Tongue (tissue), 2 donors: ENCODE data around the gene MAMDC2. TPM values are rescaled to one million over a fixed set of nuclear protein-coding genes. Genes with fewer than 3 reads are reported as not detected.
A peak's percentile ranks its signal among the peaks of the same experiment; 100 is the strongest.

ENCODE experiments used
- DNase-seq: peaks from one replicate; pipeline ENCODE4 v3.0.0-alpha.2; 2015
- total RNA-seq: library from RNA; depleted of rRNA; stranded (reverse); fragments of >200 nt; gene quantifications from one replicate; pipeline ENCODE4 v1.2.3, GENCODE V29; 2014

Gene MAMDC2, protein sequence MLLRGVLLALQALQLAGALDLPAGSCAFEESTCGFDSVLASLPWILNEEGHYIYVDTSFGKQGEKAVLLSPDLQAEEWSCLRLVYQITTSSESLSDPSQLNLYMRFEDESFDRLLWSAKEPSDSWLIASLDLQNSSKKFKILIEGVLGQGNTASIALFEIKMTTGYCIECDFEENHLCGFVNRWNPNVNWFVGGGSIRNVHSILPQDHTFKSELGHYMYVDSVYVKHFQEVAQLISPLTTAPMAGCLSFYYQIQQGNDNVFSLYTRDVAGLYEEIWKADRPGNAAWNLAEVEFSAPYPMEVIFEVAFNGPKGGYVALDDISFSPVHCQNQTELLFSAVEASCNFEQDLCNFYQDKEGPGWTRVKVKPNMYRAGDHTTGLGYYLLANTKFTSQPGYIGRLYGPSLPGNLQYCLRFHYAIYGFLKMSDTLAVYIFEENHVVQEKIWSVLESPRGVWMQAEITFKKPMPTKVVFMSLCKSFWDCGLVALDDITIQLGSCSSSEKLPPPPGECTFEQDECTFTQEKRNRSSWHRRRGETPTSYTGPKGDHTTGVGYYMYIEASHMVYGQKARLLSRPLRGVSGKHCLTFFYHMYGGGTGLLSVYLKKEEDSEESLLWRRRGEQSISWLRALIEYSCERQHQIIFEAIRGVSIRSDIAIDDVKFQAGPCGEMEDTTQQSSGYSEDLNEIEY
- 21.5 TPM for total RNA-seq

DNA sequence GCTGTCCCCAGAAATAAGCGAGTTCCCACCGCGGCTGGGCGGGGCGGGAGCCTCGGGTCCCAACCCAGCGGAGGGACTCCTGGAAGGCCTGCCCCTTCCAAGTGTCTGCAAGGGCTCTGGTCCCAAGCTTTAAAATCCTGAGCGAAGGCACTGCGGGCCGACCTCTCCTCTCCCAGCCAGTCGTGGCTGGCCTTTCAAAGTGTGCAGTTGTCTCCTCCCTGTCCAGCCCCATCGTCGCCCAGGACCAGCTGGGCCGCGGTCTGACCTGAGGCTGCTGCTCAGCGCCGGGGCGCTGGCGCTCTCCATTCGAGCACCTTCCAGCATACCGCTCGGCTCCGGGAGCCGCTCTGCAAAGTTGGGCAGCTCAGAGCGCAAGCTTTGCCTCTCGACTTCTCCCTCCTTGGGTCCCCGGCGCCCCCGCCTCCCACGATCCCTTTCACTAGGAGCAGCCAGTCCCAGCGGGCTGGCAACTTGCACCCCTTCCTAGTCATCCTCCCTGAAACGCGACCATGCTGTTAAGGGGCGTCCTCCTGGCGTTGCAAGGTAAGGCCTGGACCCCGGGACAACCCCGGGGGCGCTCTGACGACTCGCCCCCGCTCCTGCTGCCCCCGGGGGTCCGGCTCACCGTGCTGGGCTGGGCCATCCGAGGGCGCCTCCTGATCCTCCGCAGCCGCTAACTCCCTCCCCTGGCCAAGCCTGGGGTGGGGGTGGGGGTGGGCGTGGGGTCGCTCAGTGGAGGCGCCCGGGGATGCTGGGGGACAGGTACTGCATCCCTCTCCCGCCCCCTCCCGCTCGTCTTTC lies at the start of gene MAMDC2:
Gene MAMDC2, plus strand, starts transcription at position 160 of the 801 bp plus-strand sequence. Its CDS starts 350 bp downstream, at position 510.
- peak; percentile 72 for DNase-seq

DNA sequence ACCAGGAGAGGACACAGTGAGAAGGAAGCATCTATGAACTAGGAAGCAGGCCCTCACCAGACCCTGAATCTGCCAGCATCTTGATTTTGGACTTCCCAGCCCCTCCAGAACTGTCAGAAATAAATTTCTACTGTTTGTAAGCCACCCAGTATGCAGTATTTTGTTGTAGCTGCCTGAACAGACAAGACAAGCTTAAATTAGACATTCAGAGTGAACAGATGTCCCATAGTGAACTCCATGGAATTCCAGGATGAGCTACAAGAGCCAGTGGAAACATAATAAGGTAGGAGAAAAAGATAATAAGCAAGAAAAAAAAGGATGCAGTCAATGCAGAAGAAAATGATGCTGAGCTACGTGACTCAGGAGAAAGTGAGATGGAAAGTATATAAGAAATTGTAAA lies 47.8 kb upstream of the MAMDC2 start:
- no peak for DNase-seq

GRCh38 chr9:69996967-69997366 lies 46.7 kb upstream of the MAMDC2 start:
- DNase-seq: peak; percentile 35

- no peak for DNase-seq
These were observed 46.1 kb upstream of the MAMDC2 start for GRCh38 chr9:69997524-69997923.

DNA sequence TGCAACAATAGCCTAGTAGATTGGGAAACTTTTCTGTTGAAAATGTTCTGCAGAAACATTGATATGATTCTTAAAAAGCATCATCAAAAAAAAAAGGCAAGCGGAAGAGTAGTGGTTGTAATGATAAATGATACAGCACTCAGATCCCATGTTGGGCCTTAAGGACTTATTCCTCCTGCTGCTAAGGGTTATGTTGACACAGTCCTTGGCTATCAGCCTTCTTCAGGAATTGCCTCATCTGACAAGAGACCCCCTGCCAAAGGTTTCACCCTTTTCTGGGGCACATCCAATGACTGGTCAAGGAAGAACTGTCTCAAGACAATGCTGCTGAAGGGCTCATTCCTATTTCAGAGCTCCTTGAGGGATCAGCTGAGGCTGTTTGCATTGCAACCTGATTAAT lies 44.3 kb upstream of the MAMDC2 start:
- no peak for DNase-seq

DNA sequence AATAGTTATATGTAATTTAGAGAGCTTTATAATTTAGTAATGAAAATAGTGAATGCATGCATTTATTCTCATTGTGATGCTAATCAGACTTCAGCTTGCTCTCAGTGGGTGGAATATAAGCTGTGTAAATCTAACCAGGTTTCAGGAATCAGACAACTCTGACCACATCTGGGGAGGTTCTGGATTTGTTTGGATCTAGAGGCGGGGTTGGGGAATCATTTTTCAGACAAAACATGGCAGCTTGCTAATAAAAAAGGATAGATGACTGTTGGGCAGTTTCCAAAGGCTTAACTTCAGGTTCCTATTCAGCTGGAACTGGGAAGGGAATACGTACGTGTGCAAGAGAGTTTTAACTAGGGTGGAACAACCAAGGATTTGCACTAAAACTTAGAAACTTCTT lies 43.2 kb upstream of the MAMDC2 start:
- DNase-seq: no peak

- DNase-seq: no peak
These were observed 39.5 kb upstream of the MAMDC2 start for GRCh38 chr9:70003901-70004714.

DNA sequence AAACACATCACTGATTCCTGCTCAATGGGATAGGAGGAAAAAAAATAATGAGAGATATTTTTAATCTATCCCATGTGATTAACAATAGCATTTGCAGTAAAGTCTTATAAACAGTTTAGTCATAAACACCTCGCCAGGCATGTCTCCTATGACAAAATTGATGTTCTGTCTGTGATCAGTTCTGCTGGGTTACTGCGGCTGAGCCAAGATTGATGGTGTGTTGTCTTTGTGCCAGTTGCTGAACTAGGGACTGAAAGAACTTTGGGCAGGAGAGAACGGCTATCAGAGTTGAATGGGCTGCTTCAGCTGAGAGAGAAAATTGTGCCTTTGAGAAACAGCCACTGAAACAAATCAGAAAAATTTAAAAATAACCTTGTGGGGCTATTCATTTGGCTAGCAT lies 37.3 kb upstream of the MAMDC2 start:
- DNase-seq: no peak

DNA sequence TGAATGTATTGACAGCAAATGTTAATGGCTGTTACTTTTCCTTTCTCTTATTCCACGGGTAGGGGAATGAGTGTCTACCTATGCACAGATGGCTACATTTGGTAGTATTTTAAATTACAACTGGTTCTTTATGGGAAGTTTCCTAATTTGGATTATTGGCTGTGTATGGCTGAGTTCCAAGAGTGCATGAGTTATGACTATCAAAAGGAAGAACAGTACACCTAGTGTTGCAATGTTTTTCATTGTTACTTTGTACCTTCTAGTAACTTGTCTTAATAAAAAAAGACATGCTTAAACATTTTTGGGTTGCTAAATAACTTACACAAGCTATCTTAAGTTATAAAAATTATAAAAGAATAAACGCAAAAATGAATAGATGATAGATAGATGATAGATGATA lies 35.8 kb upstream of the MAMDC2 start:
- no peak for DNase-seq

DNA sequence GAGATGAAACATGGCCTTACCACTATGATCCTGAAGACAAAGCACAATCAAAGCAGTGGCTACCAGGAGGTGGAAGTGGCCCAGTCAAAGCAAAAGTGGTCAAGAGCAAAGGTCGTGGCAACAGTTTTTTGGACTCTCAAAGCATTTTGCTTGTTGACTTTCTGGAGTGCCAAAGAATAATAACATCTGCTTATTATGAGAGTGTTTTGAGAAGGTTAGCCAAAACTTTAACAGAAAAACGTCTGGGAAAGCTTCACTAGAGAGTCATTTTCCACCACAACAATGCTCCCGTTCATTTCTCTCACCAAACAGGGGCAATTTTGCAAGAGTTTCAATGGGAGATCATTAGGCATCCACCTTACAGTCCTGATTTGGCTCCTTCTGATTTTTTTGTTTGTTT lies 33.6 kb upstream of the MAMDC2 start:
- DNase-seq: no peak

GRCh38 chr9:70011366-70011765 lies 32.3 kb upstream of the MAMDC2 start:
- peak; percentile 36 for DNase-seq

GRCh38 chr9:70012569-70012968 lies 31.1 kb upstream of the MAMDC2 start:
- no peak for DNase-seq

- DNase-seq: peak; percentile 61
These were observed 30.0 kb upstream of the MAMDC2 start for GRCh38 chr9:70013598-70014196.

- DNase-seq: no peak
These were observed 28.5 kb upstream of the MAMDC2 start for GRCh38 chr9:70015099-70015498.

DNA sequence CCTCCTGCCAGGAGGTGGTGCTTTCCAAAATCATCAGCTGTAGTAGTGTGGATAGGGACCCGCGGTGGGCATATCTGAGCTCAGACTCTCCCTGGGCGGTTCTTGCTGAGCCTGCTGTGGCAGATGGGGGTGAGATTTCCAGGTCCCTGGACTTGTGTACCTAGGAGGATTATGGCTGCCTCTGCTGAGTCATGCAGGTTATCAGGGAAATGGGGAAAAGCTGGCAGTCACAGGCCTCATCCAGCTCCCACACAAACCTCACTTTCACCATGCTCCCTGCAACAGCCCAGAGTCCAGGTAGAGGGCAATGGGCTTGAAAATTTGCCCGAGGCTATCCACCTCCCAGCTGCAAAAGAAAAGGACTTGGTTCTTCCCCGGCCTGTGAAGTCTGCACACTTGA lies 23.4 kb upstream of the MAMDC2 start:
- DNase-seq: no peak

- peak; percentile 50 for DNase-seq
These were observed 22.6 kb upstream of the MAMDC2 start for GRCh38 chr9:70020991-70021571.

DNA sequence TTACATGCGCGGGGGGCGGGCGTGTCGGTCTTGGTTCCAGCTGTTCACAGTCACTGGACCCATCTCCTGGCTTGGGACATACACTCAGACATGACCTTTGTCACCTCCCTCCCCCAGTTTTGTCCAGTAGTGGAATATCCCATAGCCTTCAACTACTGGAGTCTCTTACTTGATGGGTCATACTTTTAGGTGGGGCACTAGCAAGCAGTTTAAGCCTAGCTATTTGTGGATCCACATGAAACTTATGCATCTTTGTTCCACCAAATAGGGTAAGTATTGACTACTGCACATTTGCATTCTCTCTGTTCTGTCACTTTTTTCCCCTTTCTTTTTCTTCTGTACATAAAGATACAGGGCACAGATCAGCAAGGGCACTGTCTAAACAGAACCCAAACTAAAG lies 15.4 kb upstream of the MAMDC2 start:
- DNase-seq: no peak

GRCh38 chr9:70030156-70030555 lies 13.5 kb upstream of the MAMDC2 start:
- no peak for DNase-seq

DNA sequence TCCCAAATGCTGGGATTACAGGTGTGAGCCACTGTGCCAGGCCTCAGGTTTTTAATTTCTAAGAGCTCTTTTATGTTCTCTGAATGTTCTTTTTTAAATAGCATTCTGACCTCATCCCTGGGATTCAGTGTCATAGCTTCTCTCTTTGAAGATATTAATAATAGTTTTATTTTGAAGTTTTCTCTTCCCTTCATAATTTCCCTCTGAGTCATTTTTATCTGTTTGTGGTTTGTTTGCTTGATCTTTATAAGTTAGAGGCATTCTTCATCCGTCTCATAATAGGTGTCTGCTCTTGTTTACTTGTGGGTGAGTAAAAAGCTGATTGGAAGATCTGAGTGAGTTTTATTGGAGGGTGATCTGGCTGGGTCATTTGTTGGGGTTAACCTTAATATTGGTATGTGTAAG lies 12.5 kb upstream of the MAMDC2 start:
- DNase-seq: no peak

DNA sequence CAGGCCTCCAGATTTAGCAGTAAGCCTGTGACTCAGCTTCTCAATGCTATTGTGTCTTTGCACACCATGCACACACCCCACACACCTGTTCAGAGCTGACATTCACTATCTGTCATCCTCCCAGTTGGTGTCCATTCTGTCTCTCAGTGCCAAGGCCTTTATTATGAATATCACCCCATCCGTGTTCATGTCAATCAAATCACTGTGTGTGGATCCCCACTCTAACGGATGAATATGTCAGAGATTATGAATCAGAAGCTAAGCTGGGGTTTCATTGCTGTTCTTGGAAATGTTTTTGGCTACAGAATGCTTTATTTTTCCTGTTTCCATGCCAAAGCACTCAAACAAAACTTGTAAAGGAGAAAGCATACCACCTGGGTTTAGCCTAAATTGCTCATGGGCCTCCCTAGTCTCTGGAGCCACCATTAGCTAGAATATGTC lies 9.4 kb upstream of the MAMDC2 start:
- DNase-seq: peak; percentile 52

- DNase-seq: no peak
These were observed 8.0 kb upstream of the MAMDC2 start for GRCh38 chr9:70035691-70036090.
